Epithelial cell of prostate (primary cell): ENCODE measurements around the gene ADARB2.
"Not testable (repeated sequence)": the region's sequence is repeated elsewhere in the genome, so short reads cannot be mapped to it uniquely, and the experiment has no call there.

Experiments
- DNase-seq: peaks from one replicate; pipeline ENCODE4 v3.0.0-alpha.2; 2011; ENCODE audit warnings: low read depth, low spot score
- H3K27ac ChIP-seq: fragments of 450-650 bp; 2 replicates; pipeline ENCODE4 v1.5.1; 2017; ENCODE audit warnings: mild to moderate bottlenecking

The ADARB2 gene

GRCh38 chr10:1462521-1462920 lies 274.8 kb downstream of the ADARB2 start:
- DNase-seq: no peak
- H3K27ac ChIP-seq: no peak overlapping the region

GRCh38 chr10:1462032-1462431 lies 275.3 kb downstream of the ADARB2 start:
- no peak for DNase-seq
- no peak overlapping the region for H3K27ac ChIP-seq

- H3K27ac ChIP-seq: no peak overlapping the region
- DNase-seq: no peak
Observed at GRCh38 chr10:1461016-1461415, 276.3 kb downstream of the ADARB2 start.

- not testable (repeated sequence) for DNase-seq, H3K27ac ChIP-seq
Observed at GRCh38 chr10:1459664-1460063, 277.7 kb downstream of the ADARB2 start.

GRCh38 chr10:1454951-1455350 lies 282.4 kb downstream of the ADARB2 start:
- no peak for DNase-seq
- H3K27ac ChIP-seq: no peak overlapping the region

GRCh38 chr10:1454428-1454827 lies 282.9 kb downstream of the ADARB2 start:
- DNase-seq: no peak
- no peak overlapping the region for H3K27ac ChIP-seq

GRCh38 chr10:1452777-1453176 lies 284.5 kb downstream of the ADARB2 start:
- no peak for DNase-seq

GRCh38 chr10:1451941-1452340 lies 285.4 kb downstream of the ADARB2 start:
- no peak for DNase-seq
- H3K27ac ChIP-seq: no peak overlapping the region

More at GRCh38 chr10:1452777-1453176, 284.5 kb downstream of the ADARB2 start:
- H3K27ac ChIP-seq: no peak overlapping the region

GRCh38 chr10:1451362-1451888 lies 285.9 kb downstream of the ADARB2 start:
- DNase-seq: no peak
- no peak overlapping the region for H3K27ac ChIP-seq

GRCh38 chr10:1449572-1450205 lies 287.6 kb downstream of the ADARB2 start:
- H3K27ac ChIP-seq: no peak overlapping the region
- no peak for DNase-seq

GRCh38 chr10:1449021-1449420 lies 288.3 kb downstream of the ADARB2 start:
- no peak overlapping the region for H3K27ac ChIP-seq
- DNase-seq: no peak

- no peak overlapping the region for H3K27ac ChIP-seq
- no peak for DNase-seq
Observed at GRCh38 chr10:1448252-1448930, 288.9 kb downstream of the ADARB2 start.

GRCh38 chr10:1444826-1445225 lies 292.5 kb downstream of the ADARB2 start:
- no peak for DNase-seq
- no peak overlapping the region for H3K27ac ChIP-seq

GRCh38 chr10:1440897-1441296 lies 296.4 kb downstream of the ADARB2 start:
- DNase-seq: no peak
- no peak overlapping the region for H3K27ac ChIP-seq

GRCh38 chr10:1434912-1435692 lies 302.2 kb downstream of the ADARB2 start:
- no peak for DNase-seq
- H3K27ac ChIP-seq: no peak overlapping the region

- no peak for DNase-seq
- no peak overlapping the region for H3K27ac ChIP-seq
Observed at GRCh38 chr10:1434202-1434601, 303.1 kb downstream of the ADARB2 start.

- no peak for DNase-seq
- no peak overlapping the region for H3K27ac ChIP-seq
Observed at GRCh38 chr10:1432161-1432560, 305.2 kb downstream of the ADARB2 start.

- no peak for DNase-seq
- no peak overlapping the region for H3K27ac ChIP-seq
Observed at GRCh38 chr10:1431229-1431628, 306.1 kb downstream of the ADARB2 start.

- H3K27ac ChIP-seq, DNase-seq: not testable (repeated sequence)
Observed at GRCh38 chr10:1427521-1428186, 309.7 kb downstream of the ADARB2 start.

GRCh38 chr10:1426786-1427185 lies 310.5 kb downstream of the ADARB2 start:
- no peak for DNase-seq
- no peak overlapping the region for H3K27ac ChIP-seq
